SU-DHL-6 (cell line): ENCODE measurements around the gene SDK1.

ENCODE experiments used
- EZH2phosphoT487 ChIP-seq: fragments of 200-600 bp; sonication (generic), shearing (Covaris generic); conservative IDR thresholded peaks from 2 replicates; pipeline ENCODE4 v1.6.1; 2018; ENCODE audit warnings: mild to moderate bottlenecking, antibody characterized with exemption, low read length, moderate library complexity, mixed read lengths
- TF ChIP-seq, protein P1 (sequence below): fragments of 200-600 bp; sonication (generic); IDR thresholded peaks from one replicate; pipeline ENCODE4 v1.5.1; 2017; ENCODE audit warnings: antibody characterized with exemption, mild to moderate bottlenecking, low read length, moderate library complexity; ENCODE audit not compliant: insufficient read depth, poor library complexity, severe bottlenecking

DNA sequence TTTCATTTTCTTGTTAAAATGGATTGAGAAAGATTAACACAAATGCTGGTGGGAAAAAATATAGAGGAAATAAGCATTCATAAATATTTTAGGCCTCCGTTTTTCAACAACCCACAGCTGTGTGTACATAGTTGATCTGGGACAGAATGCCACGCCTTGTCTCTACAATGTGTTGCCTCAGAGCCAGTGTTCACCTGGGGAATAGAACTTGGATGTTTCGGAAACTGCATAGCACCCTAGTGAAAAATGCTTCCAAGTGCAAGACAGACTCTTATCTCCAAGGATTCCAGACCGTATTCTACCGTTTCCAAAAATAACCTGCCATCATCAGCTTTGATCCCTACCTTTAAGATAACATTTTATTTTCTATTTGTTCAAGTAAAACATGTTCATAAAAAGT, 260.9 kb downstream of the SDK1 start:
- TF ChIP-seq, protein P1, sequence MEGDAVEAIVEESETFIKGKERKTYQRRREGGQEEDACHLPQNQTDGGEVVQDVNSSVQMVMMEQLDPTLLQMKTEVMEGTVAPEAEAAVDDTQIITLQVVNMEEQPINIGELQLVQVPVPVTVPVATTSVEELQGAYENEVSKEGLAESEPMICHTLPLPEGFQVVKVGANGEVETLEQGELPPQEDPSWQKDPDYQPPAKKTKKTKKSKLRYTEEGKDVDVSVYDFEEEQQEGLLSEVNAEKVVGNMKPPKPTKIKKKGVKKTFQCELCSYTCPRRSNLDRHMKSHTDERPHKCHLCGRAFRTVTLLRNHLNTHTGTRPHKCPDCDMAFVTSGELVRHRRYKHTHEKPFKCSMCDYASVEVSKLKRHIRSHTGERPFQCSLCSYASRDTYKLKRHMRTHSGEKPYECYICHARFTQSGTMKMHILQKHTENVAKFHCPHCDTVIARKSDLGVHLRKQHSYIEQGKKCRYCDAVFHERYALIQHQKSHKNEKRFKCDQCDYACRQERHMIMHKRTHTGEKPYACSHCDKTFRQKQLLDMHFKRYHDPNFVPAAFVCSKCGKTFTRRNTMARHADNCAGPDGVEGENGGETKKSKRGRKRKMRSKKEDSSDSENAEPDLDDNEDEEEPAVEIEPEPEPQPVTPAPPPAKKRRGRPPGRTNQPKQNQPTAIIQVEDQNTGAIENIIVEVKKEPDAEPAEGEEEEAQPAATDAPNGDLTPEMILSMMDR, result no peak
- TF ChIP-seq EZH2phosphoT487, result no peak
